Peyer's patch (tissue), 4 donors: Measurements from ENCODE around the gene HS2ST1.

Experiments
- CTCF ChIP-seq, 6 experiments: fragments of 450-650 bp in 4 of 6; fragments of 200-600 bp in 2 of 6; sonication (generic) in 1 of 6; IDR thresholded peaks; one replicate each; pipeline ENCODE4 v1.5.1; 2017 to 2019; ENCODE audit warnings: antibody characterized with exemption in 6 of 6, mild to moderate bottlenecking in 3 of 6, moderate library complexity in 1 of 6
- POLR2A ChIP-seq, 2 donors: fragments of 450-650 bp; IDR thresholded peaks; one replicate each; pipeline ENCODE4 v1.5.1; 2017; ENCODE audit warnings: antibody characterized with exemption in 2 of 2, mild to moderate bottlenecking in 2 of 2, moderate library complexity in 2 of 2

GRCh38 chr1:86998280-86998679 is 83.8 kb downstream of the HS2ST1 start:
- TF ChIP-seq CTCF (IDR thresholded peaks at IDR 0.05) (no peak), POLR2A (IDR thresholded peaks at IDR 0.05) (no peak)
